GM21528 (cell line): ENCODE measurements around the gene TCF7L2.

Experiments
- ATAC-seq: cut with Tn5 transposase; IDR thresholded peaks from one replicate; pipeline ENCODE4 v1.9.1; 2021; ENCODE audit warnings: mild to moderate bottlenecking, moderate library complexity; ENCODE audit not compliant: unreplicated experiment, low FRiP score

The TCF7L2 gene

DNA sequence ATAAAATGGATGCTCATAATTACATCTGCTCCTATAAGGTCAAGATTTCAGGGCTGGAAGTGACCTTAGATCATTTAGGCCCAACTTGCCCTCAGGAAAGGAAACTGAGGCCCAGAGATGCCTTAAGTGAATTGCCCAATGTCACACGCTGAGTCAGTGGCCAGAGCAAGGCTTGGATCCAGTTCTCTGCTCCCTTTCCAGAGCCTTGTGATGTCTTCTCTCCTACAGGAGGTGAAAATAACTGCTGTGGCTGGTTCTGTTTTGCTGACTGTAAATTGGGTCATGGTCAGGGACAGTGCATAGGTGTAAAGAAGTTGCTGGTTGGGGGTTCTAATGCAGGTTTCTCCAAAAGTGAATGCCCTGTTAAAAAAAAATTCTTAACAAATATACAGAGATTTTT lies 91.3 kb downstream of the TCF7L2 start:
- ATAC-seq = no peak

DNA sequence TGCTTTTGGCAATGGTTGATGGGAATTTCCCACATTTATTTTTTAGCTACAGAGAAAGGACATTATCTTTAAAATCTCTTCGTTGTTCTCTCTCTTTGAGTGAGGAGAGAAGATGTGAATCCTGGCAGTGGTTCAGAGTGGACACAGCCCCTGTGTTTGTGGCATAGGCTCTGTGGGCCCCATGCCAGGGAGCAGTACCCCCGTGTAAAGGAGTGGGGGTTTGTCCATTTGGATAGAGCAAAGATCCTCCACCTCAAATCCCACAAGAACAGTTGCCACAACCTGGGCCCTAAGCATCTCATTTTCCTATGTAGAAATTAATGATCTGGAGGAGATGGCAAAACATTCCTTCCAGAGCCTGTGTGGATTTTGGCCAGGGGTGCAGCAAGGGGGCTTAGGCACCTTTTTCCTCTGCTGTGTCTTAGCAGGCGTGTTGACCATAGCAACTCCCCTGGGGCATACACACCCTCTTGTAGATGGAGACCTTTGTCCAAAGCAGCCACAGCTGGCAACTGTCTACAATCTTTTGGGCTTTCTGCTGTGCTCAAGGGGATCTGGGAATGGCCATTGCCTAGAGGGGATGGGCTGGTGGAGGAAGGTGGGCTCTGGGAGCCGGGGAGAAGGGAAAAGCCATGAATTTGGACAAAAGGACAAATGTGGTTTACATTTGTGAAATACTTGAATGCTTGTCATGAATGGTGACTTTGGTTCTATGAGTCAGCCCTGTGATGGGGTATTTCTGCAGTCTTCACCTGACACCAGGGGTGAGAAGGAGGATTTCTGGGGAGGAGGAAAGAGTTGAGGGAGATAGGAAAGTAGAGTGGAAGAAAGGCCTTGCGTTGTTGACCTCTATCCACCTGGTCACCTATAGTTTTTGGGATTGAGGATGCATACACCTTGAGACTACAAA lies 92.0 kb downstream of the TCF7L2 start:
- ATAC-seq = no peak

DNA sequence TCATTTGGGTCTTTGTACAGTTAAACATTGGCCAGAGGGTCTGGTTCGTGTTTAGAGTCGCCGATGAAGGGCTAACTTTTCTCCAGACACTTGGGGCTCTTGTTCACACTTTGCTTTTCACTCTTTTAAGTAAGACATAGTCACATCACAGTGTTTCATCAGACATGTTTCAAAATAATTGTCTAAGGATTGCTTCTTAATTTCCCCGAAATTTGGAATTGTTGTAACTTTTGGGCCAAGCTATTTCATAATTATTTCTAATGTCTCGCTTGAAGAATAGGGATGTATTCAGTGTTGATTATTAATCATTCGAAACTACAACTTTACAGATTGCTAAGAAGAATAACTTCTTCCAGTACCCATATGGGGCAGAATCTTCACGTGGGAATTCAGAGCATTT lies 92.8 kb downstream of the TCF7L2 start:
- no peak for ATAC-seq

DNA sequence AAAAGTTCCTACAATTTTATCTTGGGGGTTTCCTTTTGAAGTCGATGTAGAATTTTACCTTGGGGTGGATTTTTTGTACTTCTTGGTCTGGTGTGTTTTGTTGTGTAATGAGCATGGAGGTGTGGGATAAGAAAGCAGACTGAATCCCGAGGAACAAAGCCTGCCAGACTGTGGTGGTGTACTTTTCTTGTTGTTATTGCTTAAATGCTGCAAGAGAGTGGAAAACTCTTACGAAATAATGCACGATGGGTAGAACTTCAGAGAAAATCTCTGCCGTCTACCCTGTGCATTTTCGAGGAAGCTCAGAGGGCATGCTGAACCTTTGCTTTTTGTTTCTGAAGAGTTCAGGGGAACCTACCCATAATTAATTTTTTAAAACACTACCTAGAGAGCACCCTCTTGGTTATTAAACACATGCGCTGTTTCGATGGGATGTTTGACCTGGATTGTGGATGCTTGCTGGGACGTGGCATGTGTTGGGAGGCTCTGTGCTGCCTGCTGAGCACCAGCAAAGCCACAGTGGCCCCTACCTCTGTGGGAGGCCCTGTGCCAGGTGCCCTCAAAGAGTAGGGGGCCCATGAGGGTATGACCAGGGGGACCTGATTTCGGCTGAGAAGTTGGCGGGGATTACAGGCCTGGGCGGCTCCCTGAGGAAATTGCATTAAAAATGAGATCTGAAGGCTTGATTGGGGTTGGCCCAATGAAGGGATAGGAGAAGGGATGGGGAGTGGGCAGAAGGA lies 94.1 kb downstream of the TCF7L2 start:
- ATAC-seq = no peak

DNA sequence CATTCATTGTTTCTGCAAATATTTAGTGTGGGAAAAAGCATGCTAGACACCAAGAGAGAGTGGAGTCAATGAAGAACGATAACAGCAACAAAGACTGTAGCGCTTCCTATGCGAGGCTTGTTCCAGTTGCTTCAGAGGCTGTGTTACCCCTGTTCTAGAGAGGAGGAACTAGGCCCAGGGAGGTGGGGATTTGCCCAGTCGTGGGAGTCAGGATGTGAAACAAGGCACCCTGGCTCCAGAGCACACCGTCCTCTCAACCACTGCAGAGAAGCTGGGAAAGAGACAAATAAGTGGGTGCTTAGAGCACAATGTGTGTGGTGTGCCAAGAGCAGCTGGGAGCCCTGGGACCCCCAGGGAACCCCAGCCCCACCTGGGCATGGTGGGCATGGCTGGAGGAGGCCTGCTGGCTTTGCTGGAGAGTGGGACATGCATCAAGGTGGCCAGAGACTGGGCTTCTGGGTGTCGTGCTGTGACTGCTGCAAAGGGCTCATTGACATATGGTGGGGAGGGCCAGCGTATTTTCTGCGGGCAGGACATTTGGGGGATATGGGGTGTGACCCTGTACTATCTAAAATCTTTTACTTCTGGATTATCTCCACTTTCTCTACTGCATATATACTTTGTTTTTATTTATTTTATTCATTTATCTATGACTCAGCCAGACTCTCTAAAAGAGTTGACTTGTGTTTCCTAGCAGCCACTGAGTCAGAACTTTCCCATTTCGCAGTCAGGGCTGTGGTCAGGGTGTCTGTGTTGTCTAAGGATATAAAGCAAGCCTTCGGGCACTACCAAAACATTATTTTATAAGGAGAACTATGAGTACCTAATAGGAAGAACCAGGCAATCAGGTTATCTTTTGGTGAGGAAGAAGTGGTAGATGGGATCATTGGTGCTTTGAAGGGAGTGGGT lies 95.4 kb downstream of the TCF7L2 start:
- no peak for ATAC-seq

DNA sequence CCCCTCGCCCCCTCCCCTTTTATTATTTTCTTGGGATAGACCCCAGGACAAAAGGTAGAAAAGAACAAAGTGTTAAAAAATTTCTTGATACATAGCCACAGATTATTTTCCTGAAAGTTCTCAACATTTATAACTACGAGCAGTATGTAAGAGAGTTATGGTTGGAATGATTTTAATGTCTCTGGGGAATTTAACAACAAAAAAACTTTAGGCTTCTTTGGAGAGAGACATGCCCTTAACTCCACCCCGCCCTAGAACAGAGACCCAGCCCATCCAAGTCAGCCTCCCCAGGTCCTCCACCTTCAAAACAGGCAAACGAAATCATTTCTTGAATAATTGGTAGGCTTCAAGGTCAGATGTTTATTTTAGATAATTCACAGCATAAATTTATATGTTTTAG lies 97.1 kb downstream of the TCF7L2 start:
- no peak for ATAC-seq

DNA sequence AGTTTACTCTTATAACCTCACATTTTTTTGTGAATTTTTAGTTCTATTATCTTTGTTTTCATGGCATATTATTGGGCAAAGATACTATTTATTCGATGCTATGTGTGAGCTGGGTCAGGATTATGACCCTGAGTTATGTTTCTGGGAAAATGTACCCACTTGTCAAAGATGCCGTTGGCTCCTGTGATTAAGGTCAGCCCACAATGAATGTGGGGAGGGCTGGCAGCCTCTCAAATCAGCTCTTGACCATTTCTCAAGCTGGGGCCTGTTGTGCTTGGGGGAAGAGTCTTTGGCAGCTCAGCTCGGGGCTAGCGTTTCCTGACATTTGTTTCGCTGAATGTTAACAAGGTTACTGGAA lies 97.5 kb downstream of the TCF7L2 start:
- no peak for ATAC-seq

DNA sequence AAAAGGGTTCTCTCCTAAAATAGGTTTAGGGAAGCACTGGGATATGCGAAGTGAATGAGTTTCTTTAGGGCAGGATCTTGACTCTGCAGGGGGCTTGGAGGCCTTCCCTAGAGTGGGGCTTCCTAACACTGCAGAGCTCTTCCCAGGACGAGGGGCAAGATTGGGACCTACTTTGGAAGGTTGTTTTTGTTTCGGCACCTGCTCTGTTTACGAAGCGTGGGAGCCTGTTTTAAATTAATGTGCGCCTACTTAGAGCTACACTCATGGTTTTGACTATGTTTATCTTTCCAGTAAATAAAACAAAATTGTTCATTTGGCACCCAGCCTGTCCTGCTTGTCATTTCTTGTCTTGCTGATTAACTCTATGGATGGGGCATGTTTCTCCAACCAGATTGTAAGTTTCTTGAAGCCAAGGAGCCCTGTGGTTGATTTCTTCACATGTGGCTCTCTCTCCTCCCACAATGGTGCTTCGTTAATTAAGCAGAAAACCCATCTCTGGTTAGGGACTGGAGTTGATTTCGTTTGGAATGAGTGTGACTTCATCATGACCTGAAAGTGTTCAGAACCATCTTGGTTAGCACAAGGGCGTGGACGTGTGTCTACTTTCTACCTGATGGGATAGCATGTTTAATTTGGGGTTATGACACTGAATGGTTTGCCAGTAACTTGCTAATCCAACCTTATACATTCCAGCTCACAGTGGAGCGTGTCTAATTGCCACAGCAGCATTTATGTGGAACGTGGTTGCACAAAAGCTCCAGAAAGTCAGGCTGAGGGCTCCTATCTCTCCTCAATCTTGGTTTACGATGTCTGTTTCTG lies 98.1 kb downstream of the TCF7L2 start:
- ATAC-seq = no peak

DNA sequence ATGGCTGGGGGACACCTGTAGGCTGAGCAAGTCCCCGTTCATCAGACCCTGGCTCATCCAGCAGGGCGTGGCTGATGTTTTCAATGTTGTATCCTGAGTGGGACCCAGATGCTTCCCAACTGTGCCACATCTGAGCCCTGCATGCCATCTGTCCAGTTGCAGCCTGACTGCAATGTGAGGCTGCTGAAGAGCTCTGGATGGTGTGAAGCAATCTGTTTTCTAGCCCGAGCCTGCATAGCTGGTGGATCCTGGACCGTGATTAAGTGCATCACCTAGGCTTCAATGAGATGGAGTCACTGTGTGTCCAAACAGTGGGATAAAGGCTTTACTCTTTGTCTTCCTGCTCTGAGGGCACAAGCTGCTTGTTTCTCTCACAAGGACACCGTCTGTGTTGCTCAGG lies 99.8 kb downstream of the TCF7L2 start:
- ATAC-seq = no peak

DNA sequence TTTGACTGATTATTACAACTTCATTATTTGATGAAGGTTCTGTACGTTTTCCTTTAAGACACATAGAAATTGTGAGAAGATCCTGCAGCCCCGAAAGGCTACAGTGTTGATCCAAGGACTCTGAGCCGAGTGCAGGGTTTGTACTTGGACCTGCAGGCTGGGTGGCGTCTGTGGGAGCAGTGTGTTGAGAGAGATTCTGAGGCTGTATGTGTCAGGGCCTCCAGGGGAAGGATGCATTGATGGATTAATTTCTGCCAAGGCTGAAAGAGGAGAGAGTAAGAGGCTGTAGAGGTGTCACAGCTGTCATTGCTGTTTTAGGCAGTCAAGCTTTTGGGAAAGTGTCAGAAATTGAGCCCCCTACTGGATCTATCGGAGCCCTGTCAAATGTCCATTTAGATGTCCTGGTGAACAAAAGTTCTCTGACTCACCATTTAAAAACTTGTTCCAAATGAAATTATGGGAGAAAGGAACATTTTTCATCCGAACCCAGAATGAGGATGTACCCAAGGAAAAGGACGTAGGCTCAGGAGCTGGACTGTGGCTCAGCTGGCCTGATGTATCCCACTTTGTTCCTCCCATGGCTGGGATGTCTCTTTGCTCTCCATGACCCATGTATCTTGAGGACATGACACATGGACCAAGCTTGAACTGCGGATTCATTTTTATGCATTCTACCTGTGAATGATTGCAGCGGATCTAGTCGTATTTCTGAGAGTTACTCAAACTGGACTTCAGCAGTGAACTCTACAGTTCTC lies 102.2 kb downstream of the TCF7L2 start:
- no peak for ATAC-seq

DNA sequence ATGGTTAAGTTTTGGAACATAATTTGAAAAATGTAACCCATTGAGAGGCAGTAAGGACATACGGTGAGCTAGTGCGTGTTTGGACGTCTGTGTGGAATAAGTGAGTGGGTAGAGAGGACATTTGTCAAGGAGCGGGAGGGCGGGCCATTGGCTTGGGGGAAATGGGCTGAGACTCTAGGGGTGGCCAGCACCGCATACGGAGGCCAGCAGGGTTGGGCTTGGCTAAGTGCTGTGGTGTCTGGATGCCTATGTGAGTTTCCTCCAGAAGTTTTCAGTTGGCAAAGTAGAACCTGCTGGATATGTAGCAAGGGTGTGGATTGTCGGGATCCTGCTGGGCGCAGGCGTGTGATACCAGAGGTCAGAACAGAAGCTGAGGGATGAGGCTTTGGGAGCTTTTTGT lies 103.0 kb downstream of the TCF7L2 start:
- ATAC-seq = no peak

DNA sequence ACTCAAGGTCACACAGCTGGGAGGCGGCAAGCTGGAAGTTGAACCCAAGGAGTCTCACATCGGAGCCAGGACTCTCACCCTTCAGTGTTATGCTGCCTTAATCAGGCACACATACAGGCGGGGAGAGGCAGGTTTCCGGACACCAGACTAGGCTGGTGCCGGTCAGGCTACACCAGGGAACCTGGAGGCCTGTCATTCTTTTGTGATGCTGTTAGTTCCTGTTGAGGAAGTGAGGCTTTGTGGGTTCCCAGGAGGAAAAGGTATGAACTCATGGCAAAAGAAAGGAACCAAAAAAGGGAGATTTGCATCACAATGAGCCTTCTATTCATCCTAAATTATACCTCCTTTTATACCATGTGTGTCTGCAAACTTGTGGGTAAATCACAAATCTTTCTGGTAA lies 103.8 kb downstream of the TCF7L2 start:
- ATAC-seq = no peak

DNA sequence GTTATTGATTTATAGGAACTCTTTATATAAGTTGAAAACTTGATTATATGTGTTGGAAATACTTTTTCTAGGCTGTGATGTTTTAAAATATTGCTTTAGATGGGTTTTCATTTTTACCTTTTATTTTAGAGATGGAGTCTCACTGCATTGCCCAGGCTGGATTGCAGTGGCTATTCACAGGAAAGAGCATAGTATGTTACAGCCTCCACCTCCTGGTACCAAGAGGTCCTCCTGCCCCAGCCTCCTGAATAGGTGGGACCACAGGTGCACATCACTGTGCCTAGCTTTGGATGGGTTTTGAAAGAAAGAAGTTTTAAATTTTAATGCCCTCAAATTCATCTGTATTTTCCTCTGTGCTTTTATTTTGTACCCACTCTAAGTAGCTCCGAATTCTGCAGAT lies 105.4 kb downstream of the TCF7L2 start:
- ATAC-seq = no peak

DNA sequence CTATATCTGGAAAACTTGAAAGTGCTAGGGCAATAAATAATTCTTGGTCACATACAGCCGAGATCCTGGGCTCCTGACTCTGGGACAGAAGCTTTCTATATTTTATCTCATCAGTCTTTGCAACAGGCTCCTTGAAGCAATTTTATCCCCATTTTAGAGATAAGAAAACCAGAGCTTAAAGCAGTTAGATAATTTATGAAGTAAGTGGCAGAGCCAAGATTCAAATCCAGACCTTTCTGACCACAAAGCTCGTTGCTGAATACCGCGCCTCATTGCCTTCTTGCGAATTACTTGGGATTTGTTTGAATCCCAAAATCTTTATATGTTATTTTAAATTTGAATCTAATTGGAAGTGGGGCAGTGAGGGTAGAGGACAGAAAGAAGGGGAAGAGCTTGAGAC lies 106.0 kb downstream of the TCF7L2 start:
- ATAC-seq = no peak

DNA sequence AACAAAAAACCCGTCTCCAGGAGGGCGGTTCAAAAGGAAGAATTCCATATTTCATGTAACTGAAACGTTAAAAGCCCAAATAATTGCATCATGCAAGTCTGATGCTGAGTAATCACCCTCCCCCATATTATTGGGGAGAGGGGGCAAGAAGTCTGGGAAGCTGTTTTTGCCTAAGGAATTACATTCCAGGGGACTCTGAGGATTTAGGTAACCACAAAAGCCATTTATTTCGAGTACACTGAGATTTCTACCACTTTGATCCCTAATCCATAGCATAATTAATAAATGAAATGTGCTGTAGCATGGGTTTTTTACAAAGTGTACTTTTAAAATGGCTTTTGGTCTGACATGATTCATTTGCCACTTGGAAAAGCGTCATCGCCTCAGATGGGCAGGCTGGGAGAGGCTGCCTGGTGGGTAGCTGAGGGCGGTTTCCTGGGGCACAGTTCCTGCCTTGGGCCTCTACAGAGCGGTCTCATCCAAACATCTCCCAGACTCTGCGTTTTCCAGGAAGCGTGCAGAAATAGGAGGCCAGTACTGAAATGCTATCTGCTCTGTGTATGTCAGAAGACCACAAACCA lies 106.5 kb downstream of the TCF7L2 start:
- no peak for ATAC-seq

DNA sequence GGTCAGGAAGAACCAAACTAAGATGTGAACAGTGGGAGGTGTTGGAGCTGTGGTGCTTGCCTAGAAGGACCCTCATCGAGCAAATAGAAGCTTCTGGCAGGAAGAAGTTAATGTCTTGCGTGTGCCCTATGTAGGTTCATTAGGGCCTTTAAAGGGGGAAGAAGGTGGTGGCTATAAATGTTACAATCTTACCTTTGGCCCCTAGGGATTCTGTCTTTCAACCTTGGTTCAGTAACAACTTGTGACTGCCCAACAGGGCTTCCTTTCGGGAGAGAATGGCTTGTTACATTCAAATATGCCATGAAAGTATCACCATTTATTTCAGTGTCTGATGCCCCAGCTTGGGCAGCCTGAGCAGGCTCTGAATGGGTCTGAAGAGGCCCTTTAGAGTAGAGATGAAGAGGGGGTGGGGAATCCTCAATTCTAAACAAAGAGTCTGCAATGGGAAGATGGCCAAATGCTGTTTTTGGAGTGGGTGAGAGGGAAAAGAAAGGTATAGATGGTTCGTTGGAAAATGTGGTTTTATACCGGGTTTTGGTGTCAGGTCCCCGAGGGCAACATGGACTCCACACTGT lies 108.0 kb downstream of the TCF7L2 start:
- ATAC-seq = no peak

DNA sequence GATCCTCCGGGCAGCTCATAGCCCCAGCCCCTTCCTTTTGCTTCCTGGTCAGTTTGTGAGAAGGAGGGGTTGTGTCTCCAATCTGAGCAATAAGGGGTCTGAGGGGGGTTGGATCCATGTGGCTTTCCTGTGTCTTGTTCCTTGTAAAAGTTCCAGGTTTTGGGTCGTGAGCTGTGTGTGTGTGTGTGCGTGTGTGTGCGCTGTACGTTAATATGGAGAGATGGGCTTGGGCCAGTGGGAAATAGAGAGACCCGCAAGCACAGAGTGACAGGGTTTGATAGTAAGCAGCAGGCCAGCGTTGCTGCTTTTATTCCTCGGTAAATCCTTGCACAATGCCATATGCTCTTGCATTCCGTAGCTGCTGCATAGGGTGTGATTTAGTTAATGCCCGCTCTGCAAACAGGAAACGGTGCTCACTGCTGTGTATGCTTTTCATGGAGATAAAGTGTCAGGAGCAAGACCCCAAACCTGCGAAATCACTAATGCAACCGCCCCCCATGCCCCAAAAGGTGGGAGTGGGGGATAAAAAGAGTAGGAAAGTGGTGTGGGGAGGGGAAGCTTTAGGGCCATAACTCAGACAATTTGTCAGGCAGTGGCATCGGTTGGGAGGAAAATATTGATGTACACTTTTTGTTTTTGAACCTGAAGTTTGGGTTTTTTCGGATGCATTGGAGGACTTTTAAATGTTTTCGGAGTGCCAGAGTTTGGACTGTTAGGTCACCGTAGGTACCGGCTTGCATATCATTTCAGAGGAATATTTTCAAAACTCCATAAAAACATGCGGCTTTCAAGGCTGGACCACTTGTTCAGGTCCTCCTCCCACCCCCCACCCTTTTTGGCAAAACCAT lies 108.7 kb downstream of the TCF7L2 start:
- ATAC-seq = no peak

DNA sequence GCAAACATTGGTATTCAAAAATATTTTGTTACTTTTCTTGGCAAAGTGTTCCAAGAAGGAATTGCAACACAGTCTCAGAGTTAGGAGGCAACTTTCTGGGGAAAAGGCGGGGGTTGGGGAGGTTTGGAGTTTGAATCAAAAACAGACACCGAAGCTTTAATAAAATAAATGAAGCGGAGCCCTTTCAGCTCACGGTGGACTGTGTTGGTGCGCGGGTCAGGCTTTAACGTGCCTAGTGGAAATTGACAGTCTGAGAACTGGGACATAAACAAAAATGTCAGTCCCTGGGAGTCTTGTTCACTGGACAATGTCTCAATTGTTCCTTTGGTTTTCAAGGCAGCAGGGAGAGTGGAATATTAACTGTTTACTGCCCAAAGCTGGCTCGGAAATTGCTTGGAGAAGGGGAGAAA lies 109.3 kb downstream of the TCF7L2 start:
- ATAC-seq = no peak
